ENCODE data around the gene PTGER1. TPM values are rescaled to one million over a fixed set of nuclear protein-coding genes. Genes with fewer than 3 reads are reported as not detected.
A peak's percentile ranks its signal among the peaks of the same experiment; 100 is the strongest.

Gene PTGER1
- total RNA-seq, 1 donor from 2014 or later = not detected

DNA sequence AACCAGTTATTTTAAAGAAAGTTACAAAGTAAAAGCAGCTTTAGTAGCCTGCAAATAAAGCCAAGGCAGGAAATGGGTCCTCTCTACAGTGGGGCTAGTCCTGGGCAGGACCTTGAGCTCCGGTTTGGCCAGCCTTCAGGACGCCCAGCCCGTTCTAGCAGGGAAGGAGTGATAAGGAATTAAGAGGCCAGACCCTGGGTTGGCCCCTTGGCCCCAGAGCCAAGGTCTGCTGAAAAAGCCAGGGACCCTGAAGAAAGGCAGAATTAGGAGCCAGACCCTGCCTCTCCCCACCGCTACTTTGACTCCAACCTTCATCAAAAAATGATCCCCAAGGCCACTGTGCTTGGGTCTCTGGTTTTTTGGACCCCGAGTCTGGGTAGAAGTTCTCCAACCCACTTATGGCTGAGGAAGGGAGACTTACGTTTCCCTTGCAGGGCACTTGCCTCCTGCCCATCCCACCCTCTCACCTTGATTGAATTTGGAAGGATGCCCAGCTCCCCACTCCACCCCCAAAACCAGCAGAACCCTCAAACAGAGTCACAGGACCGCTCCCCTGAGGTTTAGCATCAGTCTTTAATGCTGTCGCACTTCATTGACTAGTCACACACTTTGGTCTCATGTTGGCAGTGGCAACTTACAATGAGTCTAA, 39.2 kb upstream of the PTGER1 start:
- peaks cover 35% of the 10 kb centered on the region for H3K4me1 ChIP-seq
- no peaks in the 10 kb centered on the region for H3K9me3 ChIP-seq
- no peak for DNase-seq (ENCODE audit: extremely low spot score in 2 of 2)
- peaks cover 0 to 32% of the 10 kb centered on the region in 2 donors for H3K36me3 ChIP-seq
- H3K27me3 ChIP-seq = no peaks in the 10 kb centered on the region
- intact Hi-C loops (cut with DNase I) = no loop called here
- H3K4me3 ChIP-seq = no peak overlapping the region
- TF ChIP-seq POLR2A (IDR thresholded peaks at IDR 0.05) = no peak
- TF ChIP-seq, protein P1, sequence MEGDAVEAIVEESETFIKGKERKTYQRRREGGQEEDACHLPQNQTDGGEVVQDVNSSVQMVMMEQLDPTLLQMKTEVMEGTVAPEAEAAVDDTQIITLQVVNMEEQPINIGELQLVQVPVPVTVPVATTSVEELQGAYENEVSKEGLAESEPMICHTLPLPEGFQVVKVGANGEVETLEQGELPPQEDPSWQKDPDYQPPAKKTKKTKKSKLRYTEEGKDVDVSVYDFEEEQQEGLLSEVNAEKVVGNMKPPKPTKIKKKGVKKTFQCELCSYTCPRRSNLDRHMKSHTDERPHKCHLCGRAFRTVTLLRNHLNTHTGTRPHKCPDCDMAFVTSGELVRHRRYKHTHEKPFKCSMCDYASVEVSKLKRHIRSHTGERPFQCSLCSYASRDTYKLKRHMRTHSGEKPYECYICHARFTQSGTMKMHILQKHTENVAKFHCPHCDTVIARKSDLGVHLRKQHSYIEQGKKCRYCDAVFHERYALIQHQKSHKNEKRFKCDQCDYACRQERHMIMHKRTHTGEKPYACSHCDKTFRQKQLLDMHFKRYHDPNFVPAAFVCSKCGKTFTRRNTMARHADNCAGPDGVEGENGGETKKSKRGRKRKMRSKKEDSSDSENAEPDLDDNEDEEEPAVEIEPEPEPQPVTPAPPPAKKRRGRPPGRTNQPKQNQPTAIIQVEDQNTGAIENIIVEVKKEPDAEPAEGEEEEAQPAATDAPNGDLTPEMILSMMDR (IDR thresholded peaks at IDR 0.05) = no peak
- no peak for TF ChIP-seq POLR2AphosphoS5 (IDR thresholded peaks at IDR 0.05; ENCODE audit: insufficient read depth in 1 of 2, low read depth in 1 of 2)
- peak overlapping the region; percentile 100 for H3K27ac ChIP-seq

DNA sequence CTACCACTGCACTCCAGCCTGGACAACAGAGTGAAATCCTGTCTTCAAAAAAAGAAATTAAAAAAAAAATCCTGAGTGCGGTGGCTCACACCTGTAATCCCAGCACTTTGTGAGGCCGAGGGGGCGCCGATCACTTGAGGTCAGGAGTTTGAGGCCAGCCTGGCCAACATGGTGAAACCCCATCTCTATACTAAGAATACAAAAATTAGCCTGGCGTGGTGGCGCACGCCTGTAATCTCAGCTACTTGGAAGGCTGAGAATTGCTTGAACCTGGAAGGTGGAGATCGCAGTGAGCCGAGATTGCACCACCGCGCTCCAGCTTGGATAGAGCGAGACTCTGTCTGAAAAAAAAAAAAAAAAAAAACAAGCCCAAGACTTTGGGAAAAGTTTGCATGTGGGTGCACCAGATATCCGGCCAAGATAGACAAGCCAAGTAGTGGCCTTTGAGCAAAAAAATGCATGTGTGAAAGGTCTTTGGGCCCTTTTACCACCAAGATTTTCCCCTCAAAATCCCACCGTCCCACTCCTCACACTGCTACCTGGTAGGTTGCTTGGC, 37.3 kb upstream of the PTGER1 start:
- Histone ChIP-seq H3K4me1 (peaks cover 28% of the 10 kb centered on the region), H3K27me3 (no peaks in the 10 kb centered on the region), H3K9me3 (no peaks in the 10 kb centered on the region), H3K27ac (peak overlapping the region; percentile 100), H3K4me3 (no peak overlapping the region), H3K36me3 (peaks cover 0 to 32% of the 10 kb centered on the region in 2 donors)
- intact Hi-C loops (cut with DNase I) = no loop called here
- TF ChIP-seq POLR2A (IDR thresholded peaks at IDR 0.05) (no peak), POLR2AphosphoS5 (IDR thresholded peaks at IDR 0.05; ENCODE audit: insufficient read depth in 1 of 2, low read depth in 1 of 2) (no peak)
- TF ChIP-seq, protein P1 (IDR thresholded peaks at IDR 0.05) = no peak
- no peak for DNase-seq (ENCODE audit: extremely low spot score in 2 of 2)

DNA sequence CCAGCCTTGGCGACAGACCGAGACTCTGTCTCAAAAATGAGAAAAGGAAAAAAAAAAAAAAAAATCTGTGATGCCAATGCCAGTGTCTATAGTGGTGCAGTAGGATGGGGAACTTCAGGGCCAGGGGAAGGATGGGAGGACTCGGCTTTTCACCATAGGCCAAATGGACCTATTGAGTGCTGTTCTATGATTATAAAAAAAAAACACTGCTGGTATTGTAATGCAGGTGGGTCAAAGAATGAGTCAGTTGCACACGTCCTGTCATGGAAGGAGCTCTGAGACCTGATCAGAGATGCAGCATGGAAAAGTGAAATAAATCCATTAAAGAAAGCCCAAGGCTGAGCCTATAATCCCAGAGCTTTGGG, 36.1 kb upstream of the PTGER1 start:
- no peaks in the 10 kb centered on the region for H3K27me3 ChIP-seq
- H3K4me1 ChIP-seq = peaks cover 18% of the 10 kb centered on the region
- H3K4me3 ChIP-seq = no peak overlapping the region
- intact Hi-C loops (cut with DNase I) = no loop called here
- DNase-seq (ENCODE audit: extremely low spot score in 2 of 2) = no peak
- no peaks in the 10 kb centered on the region for H3K9me3 ChIP-seq
- peaks cover 0 to 27% of the 10 kb centered on the region in 2 donors for H3K36me3 ChIP-seq
- peak overlapping the region; percentile 86 for H3K27ac ChIP-seq
- TF ChIP-seq POLR2AphosphoS5 (IDR thresholded peaks at IDR 0.05; ENCODE audit: insufficient read depth in 1 of 2, low read depth in 1 of 2) (no peak), POLR2A (IDR thresholded peaks at IDR 0.05) (no peak)
- TF ChIP-seq, protein P1 (IDR thresholded peaks at IDR 0.05) = no peak

DNA sequence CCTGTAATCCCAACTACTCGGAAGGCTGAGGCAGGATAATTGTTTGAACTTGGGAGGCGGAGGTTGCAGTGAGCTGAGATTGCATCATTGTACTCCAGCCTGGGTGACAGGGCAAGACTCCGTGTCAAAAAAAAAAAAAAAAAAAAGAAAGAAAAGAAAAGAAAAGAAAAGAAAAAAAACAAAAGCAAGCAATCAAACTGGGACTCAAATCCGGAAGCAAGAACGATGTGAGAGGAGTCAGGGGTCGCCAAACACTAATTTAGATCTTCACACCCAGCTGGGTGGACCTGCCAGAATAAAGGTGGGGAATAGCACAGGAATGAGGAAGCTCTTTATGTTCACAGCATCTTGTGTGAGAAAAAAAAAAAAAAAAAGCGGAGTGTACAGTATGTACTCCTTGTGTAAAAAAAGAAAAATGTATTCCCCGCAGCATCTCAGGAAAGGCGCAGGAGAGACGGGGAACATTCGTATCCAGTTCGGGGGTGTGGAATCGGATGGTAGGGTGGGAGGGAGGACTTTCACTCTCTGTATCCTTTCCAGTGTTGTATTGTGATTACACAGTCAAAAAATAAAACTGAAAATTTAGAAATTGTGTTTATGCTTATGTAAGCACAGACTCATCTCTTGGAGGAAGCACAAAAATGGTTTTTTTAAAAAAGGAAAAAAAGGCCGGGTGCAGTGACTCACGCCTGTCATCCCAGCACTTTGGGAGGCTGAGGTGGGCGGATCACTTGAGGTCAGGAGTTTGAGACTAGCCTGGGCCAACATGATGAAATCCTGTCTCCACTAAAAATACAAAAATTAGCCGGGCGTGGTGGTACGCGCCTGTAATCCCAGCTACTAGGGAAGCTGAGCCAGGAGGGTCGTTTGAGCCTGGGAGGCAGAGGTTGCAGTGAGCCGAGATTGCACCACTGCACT, 35.4 kb upstream of the PTGER1 start:
- Histone ChIP-seq H3K9me3 (no peaks in the 10 kb centered on the region), H3K27ac (peak overlapping the region; percentile 86), H3K36me3 (peaks cover 0 to 21% of the 10 kb centered on the region in 2 donors), H3K27me3 (no peaks in the 10 kb centered on the region), H3K4me3 (no peak overlapping the region), H3K4me1 (peaks cover 12% of the 10 kb centered on the region)
- intact Hi-C loops (cut with DNase I) = no loop called here
- no peak for DNase-seq (ENCODE audit: extremely low spot score in 2 of 2)
- peak; percentile 62 to 76 for TF ChIP-seq POLR2AphosphoS5 (IDR thresholded peaks at IDR 0.05; ENCODE audit: insufficient read depth in 1 of 2, low read depth in 1 of 2)
- no peak for TF ChIP-seq POLR2A (IDR thresholded peaks at IDR 0.05)
- TF ChIP-seq, protein P1 (IDR thresholded peaks at IDR 0.05) = no peak

Data from vagina (tissue), 2 donors.